ENCODE data around the gene DNAJB2. TPM values are rescaled to one million over a fixed set of nuclear protein-coding genes. Genes with fewer than 3 reads are reported as not detected.

The DNAJB2 gene
- total RNA-seq (2014; rRNA removed; shearing (Covaris generic)), result 43.1 and 51.1 TPM in 2 replicates

GRCh38 chr2:219279151-219279915 lies at the start of gene DNAJB2:
Gene DNAJB2, plus strand, starts transcription at chr2:219279366. Its CDS starts 468 bp downstream, at chr2:219279834.
- peak; percentile 95 for DNase-seq (ENCODE audit: low spot score)

GRCh38 chr2:219230059-219230540 lies 49.1 kb upstream of the DNAJB2 start:
- DNase-seq (ENCODE audit: low spot score), result peak; percentile 66

- DNase-seq (ENCODE audit: low spot score), result no peak
Measured at GRCh38 chr2:219234331-219234730, 44.8 kb upstream of the DNAJB2 start.

- DNase-seq (ENCODE audit: low spot score), result no peak
Measured at GRCh38 chr2:219243291-219243761, 35.8 kb upstream of the DNAJB2 start.

GRCh38 chr2:219244789-219245147 lies 34.4 kb upstream of the DNAJB2 start:
- no peak for DNase-seq (ENCODE audit: low spot score)

GRCh38 chr2:219245148-219245898 lies 33.8 kb upstream of the DNAJB2 start, which contains the start of the genes GLB1L and STK16:
Gene GLB1L, minus strand, starts transcription at chr2:219245444. Its CDS starts 1,871 bp downstream, at chr2:219243573.
Gene STK16, plus strand, starts transcription at chr2:219245479. Its CDS starts 521 bp downstream, at chr2:219246000.
- peak; percentile 95 for DNase-seq (ENCODE audit: low spot score)

- no peak for DNase-seq (ENCODE audit: low spot score)
Measured at GRCh38 chr2:219245899-219246230, 33.3 kb upstream of the DNAJB2 start.

- DNase-seq (ENCODE audit: low spot score), result no peak
Measured at GRCh38 chr2:219246559-219246958, 32.6 kb upstream of the DNAJB2 start.

- DNase-seq (ENCODE audit: low spot score), result no peak
Measured at GRCh38 chr2:219247678-219248642, 31.2 kb upstream of the DNAJB2 start.

GRCh38 chr2:219248845-219249202 lies 30.3 kb upstream of the DNAJB2 start:
- DNase-seq (ENCODE audit: low spot score), result no peak

- peak; percentile 89 for DNase-seq (ENCODE audit: low spot score)
Measured at GRCh38 chr2:219249203-219249980, 29.8 kb upstream of the DNAJB2 start.

GRCh38 chr2:219250049-219250781 lies 29.0 kb upstream of the DNAJB2 start:
- DNase-seq (ENCODE audit: low spot score), result no peak

GRCh38 chr2:219251656-219252055 lies 27.5 kb upstream of the DNAJB2 start:
- DNase-seq (ENCODE audit: low spot score), result no peak

- DNase-seq (ENCODE audit: low spot score), result no peak
Measured at GRCh38 chr2:219252084-219252483, 27.1 kb upstream of the DNAJB2 start.

- DNase-seq (ENCODE audit: low spot score), result no peak
Measured at GRCh38 chr2:219252570-219252899, 26.6 kb upstream of the DNAJB2 start.

GRCh38 chr2:219252900-219253752 lies 26.0 kb upstream of the DNAJB2 start, which contains the start of gene TUBA4B:
Gene TUBA4B, plus strand, starts transcription at chr2:219253243. Its CDS starts 165 bp downstream, at chr2:219253408.
- peak; percentile 36 for DNase-seq (ENCODE audit: low spot score)

GRCh38 chr2:219253753-219254589 lies 25.2 kb upstream of the DNAJB2 start, which contains the start of gene TUBA4A:
Gene TUBA4A, minus strand, starts transcription at chr2:219253918. Its CDS starts 60 bp downstream, at chr2:219253858.
- peak; percentile 91 for DNase-seq (ENCODE audit: low spot score)

Data from HT-29 (cell line).